Skeletal muscle cell (primary cell): Measurements from ENCODE around the gene MRPS18B.
"Not testable (repeated sequence)": the region's sequence is repeated elsewhere in the genome, so short reads cannot be mapped to it uniquely, and the experiment has no call there.

Experiments
- DNase-seq: peaks from one replicate; pipeline ENCODE4 v3.0.0-alpha.2; 2010; ENCODE audit warnings: low read depth
- H3K4me3 ChIP-seq: 2 replicates; pipeline ENCODE4 v1.5.1; 2011; ENCODE audit warnings: low read depth, mild to moderate bottlenecking, control low read depth, low read length, moderate library complexity

MRPS18B gene

DNA sequence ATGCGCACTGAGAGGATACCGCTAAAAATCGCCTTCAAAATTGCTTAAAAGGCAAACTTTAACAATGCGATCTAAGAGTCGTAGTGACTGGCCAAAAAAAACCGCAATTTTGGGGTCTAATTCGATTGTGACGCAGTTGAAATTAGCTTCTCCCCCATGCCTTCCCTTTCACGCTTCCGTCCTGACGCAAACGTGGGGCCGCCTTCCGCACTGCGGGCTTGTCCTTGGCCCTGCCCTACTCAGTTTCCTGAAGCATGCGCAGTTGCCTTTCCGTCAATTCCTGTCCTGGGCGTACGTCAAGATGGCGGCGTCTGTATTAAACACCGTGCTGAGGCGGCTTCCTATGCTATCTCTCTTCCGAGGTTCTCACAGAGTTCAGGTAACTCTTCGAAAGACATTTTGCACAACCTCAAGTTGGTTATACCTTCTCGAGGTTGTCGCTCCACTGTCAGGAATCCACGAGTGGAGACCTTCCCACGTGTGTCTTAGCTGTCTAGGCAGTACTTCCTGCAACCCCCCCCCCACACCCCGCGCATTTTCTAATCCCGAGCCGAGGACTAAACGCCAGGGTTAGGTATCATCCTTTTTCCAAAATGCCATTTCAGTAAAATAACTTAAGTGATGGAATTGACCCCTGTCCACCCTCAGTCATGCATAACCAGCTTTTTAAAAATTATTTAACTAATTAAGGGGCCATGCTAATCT, at the start of gene MRPS18B:
MRPS18B (plus strand) TSS at position 276 of the 705 bp plus-strand sequence; CDS start at position 302, 26 bp downstream.
- DNase-seq: peak; percentile 95
- peak within 1 kb of the TSS; percentile 86 for H3K4me3 ChIP-seq

GRCh38 chr6:30568245-30568644, 49.4 kb upstream of the MRPS18B start:
- no peak overlapping the region for H3K4me3 ChIP-seq
- DNase-seq: no peak

DNA sequence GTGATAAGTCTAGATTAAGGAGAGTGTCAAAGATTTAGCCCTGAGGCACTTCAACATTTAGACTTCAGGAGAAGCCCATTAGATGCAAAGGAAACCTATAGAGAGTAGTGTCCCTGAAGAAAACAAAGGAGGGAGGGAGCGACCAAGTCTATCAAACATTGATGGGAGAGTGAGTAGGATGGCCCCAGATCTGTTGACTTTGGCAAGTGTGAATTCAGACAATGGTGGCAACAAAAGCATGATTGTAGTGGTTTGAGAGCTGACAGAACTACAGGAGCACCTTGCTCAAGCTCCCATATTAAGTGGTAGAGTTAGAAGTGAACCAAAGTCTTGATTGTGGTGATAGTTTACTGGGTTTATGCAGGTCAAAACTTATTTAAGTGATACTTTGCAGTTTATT, 47.4 kb upstream of the MRPS18B start:
- peak overlapping the region; percentile 89 for H3K4me3 ChIP-seq
- DNase-seq: no peak

DNA sequence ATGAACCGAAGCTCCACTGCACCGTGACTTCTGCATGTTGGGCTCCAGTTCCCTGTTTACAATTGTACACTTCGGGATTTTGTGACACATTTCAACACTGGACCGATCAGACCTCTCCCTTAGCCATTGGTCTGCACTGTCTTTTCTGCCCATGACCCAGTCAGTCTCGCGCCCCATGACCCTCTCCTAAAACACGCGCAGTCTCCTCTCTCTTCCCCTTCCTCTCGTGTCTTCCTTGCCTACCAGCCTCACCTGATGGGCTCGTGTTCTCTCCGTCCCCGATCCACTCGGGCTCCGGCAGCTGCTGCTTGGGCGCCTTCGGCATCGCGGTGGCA, 46.9 kb upstream of the MRPS18B start:
- H3K4me3 ChIP-seq: peak overlapping the region; percentile 89
- no peak for DNase-seq

GRCh38 chr6:30571075-30571761, 46.4 kb upstream of the MRPS18B start, which contains the start of gene ABCF1:
Gene ABCF1 (plus strand): TSS chr6:30571442. CDS start chr6:30571488, 46 bp downstream.
- H3K4me3 ChIP-seq: peak within 1 kb of the TSS; percentile 89
- DNase-seq: peak; percentile 90

GRCh38 chr6:30571762-30572082, 45.9 kb upstream of the MRPS18B start:
- H3K4me3 ChIP-seq: peak overlapping the region; percentile 89
- no peak for DNase-seq

GRCh38 chr6:30572148-30572547, 45.5 kb upstream of the MRPS18B start:
- H3K4me3 ChIP-seq: peak overlapping the region; percentile 89

GRCh38 chr6:30573113-30573512, 44.5 kb upstream of the MRPS18B start:
- no peak for DNase-seq
- no peak overlapping the region for H3K4me3 ChIP-seq

More at GRCh38 chr6:30572148-30572547, 45.5 kb upstream of the MRPS18B start:
- DNase-seq: no peak

GRCh38 chr6:30578051-30578450, 39.6 kb upstream of the MRPS18B start:
- H3K4me3 ChIP-seq: no peak overlapping the region
- no peak for DNase-seq

GRCh38 chr6:30583921-30584320, 33.7 kb upstream of the MRPS18B start:
- no peak overlapping the region for H3K4me3 ChIP-seq
- no peak for DNase-seq

GRCh38 chr6:30589754-30590358, 27.8 kb upstream of the MRPS18B start:
- H3K4me3 ChIP-seq: no peak overlapping the region

DNA sequence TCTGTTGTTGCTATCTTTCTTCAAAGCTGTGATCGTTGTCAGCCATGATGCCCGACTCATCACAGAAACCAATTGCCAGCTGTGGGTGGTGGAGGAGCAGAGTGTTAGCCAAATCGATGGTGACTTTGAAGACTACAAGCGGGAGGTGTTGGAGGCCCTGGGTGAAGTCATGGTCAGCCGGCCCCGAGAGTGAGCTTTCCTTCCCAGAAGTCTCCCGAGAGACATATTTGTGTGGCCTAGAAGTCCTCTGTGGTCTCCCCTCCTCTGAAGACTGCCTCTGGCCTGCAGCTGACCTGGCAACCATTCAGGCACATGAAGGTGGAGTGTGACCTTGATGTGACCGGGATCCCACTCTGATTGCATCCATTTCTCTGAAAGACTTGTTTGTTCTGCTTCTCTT, 27.1 kb upstream of the MRPS18B start:
- H3K4me3 ChIP-seq: no peak overlapping the region
- no peak for DNase-seq

More at GRCh38 chr6:30589754-30590358, 27.8 kb upstream of the MRPS18B start:
- DNase-seq: no peak

- DNase-seq: no peak
- H3K4me3 ChIP-seq: no peak overlapping the region
Measured at GRCh38 chr6:30591008-30591407, 26.6 kb upstream of the MRPS18B start.

DNA sequence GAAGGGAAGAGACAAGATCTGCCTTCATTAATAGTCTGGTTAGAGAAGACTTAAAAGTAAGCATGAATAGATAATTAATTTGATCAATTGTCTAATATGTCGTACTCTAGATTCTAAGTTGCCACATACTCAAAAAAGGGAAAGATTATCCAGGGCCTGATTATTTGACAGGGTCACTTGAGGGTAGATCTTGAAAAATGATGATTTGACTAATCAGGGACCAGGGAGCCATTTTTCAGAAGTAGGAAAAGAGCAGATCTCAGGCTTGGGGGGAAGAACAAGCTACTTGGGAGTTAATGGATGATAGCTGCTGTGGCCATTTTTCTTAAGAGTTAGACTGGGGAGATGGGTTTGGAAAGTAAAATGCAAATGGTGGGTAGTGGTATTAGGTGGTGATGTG, 25.4 kb upstream of the MRPS18B start:
- H3K4me3 ChIP-seq: no peak overlapping the region
- DNase-seq: no peak

DNA sequence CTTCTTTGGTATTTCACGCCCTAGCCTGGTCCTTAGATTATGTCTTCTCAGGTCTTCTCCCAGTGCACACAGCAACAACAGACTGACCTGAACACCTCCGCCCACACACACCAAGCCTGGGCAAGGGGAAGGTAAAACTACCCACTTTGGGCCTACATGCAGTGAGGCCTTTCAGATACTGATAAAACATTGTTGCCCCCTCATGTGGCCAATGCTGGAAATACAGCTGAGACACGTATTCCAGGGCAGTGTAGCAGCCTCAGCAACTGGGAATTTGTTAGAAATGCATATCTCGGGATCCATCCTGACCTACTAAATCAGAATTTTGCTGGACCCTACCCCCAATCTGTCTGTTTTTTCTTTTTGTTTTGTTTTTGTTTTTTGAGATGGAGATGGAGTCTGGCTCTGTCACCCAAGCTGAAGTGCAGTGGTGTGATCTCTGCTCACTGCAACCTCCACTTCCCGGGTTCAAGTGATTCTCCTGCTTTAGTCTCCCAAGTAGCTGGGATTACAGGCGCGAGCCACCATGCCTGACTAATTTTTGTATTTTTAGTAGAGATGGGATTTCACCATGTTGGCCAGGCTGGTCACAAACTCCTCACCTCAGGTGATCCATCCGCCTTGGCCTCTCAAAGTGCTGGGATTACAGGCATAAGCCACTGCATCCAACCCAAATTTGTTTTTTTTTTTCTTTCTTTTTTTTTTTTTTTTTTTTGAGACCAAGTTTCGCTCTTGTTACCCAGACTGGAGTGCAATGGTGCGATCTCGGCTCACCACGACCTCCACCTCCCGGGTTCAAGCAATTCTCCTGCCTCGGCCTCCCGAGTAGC, 20.1 kb upstream of the MRPS18B start:
- not testable (repeated sequence) for H3K4me3 ChIP-seq
- peak; percentile 43 for DNase-seq

DNA sequence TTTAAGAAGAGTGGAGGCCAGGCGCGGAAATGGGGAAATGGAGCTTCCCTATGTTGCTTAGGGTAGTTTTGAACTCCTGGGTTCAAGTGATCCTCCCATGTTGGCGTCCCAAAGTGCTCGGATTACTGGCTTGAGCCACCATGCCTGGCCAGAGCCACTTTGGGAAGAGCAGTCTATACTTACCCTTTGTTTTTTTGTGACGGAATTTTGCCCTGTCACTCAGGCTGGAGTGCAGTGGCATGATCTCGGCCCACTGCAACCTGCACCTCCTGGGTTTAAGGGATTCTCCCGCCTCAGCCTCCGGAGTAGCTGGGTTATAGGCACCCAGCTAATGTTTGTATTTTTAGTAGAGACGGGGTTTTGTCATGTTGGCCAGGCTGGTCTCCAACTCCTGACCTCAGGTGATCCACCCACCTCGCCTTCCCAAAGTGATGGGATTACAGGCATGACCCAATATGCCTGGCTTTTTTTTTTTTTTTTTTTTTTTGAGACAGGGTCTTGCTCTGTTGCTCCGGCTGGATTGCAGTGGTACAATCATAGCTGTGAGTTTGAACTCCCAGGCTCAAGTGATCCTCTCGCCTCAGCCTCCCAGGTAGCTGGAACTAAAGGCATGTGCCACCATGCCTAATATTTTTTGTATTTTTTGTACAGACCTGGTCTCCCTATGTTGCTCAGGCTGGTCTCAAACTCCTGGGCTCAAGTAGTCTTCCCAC, 18.6 kb upstream of the MRPS18B start:
- DNase-seq: no peak

DNA sequence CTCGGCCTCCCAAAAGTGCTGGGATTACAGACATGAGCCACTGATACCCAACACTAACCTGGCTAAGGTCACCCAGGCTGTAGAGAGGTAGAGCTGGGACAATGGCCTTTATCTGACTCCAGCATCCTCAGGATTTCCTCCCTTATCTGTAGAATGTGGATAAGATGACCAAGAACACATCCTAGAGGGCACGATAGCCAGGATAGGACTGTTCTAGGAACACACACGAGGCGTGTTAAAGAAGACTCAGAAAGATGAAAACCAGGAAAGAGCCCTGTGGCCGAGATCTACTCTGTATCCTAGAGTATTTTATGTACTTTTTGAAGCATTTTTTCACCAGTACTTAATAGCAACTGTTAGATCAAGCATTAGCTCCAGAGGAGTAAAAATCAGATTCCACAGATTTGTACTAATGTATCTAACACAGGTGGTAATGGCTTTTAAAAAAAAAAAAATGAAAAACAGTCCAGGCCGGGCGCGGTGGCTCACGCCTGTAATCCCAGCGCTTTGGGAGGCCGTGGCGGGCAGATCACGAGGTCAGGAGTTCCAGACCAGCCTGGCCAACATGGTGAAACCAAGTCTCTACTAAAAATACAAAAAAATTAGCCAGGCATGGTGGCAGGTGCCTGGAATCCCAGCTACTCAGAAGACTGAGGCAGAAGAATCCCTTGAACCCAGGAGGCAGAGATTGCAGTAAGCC, 17.9 kb upstream of the MRPS18B start:
- no peak for DNase-seq
- no peak overlapping the region for H3K4me3 ChIP-seq

More for the DNA sequence above, 18.6 kb upstream of the MRPS18B start:
- no peak overlapping the region for H3K4me3 ChIP-seq

- no peak for DNase-seq
- no peak overlapping the region for H3K4me3 ChIP-seq
Measured at GRCh38 chr6:30600451-30600961, 17.1 kb upstream of the MRPS18B start.
